Neural cell (in vitro differentiated cells): ENCODE data around the gene BCL2. TPM values are rescaled to one million over a fixed set of nuclear protein-coding genes. Genes with fewer than 3 reads are reported as not detected.

Experiments
- H2AFZ ChIP-seq: fragments of 200-600, 300-800 bp; sonication (generic), shearing (Covaris generic); 2 replicates; pipeline ENCODE4 v1.6.0; 2014; ENCODE audit warnings: low read depth, mild to moderate bottlenecking, antibody characterized with exemption, low read length, moderate library complexity
- H3F3A ChIP-seq: fragments of 200-600 bp; shearing (Covaris generic); 2 replicates; pipeline ENCODE4 v1.6.1; 2016; ENCODE audit warnings: mild to moderate bottlenecking, moderate library complexity, mixed read lengths, antibody characterized with exemption, low read length; ENCODE audit not compliant: insufficient read depth, poor library complexity, severe bottlenecking
- H3K27ac ChIP-seq: fragments of 200-600, 300-800 bp; sonication (generic), shearing (Covaris generic); 2 replicates; pipeline ENCODE4 v1.5.1; 2014; ENCODE audit warnings: mild to moderate bottlenecking, low read length, moderate library complexity
- H3K27me3 ChIP-seq: fragments of 300-800, 200-600 bp; sonication (generic), shearing (Covaris generic); 2 replicates; pipeline ENCODE4 v1.6.0; 2014; ENCODE audit warnings: mild to moderate bottlenecking, low read depth, low read length, moderate library complexity; ENCODE audit not compliant: insufficient read depth
- H3K36me3 ChIP-seq: fragments of 300-800, 200-600 bp; sonication (generic), shearing (Covaris generic); 2 replicates; pipeline ENCODE4 v1.5.1; 2014; ENCODE audit warnings: mild to moderate bottlenecking, antibody characterized with exemption, low read length, moderate library complexity; ENCODE audit not compliant: insufficient read depth
- H3K4me2 ChIP-seq: fragments of 300-800, 200-600 bp; sonication (generic), shearing (Covaris generic); 2 replicates; pipeline ENCODE4 v1.6.0; 2014; ENCODE audit warnings: mild to moderate bottlenecking, low read length
- H3K4me3 ChIP-seq: fragments of 300-800, 200-600 bp; sonication (generic), shearing (Covaris generic); 2 replicates; pipeline ENCODE4 v1.5.1; 2014; ENCODE audit warnings: mild to moderate bottlenecking, low read length, moderate library complexity
- H3K79me2 ChIP-seq: fragments of 200-600 bp; shearing (Covaris generic); replicated peaks from 2 replicates; pipeline ENCODE4 v1.6.0; 2014; ENCODE audit warnings: mild to moderate bottlenecking, low read length, moderate library complexity; ENCODE audit not compliant: insufficient read depth
- H3K9ac ChIP-seq: fragments of 300-800, 200-600 bp; sonication (generic), shearing (Covaris generic); 2 replicates; pipeline ENCODE4 v1.6.1; 2016; ENCODE audit warnings: mild to moderate bottlenecking, low read length, mixed read lengths
- H3K9me2 ChIP-seq: fragments of 200-600 bp; shearing (Covaris generic); 2 replicates; pipeline ENCODE4 v1.6.1; 2016; ENCODE audit warnings: mild to moderate bottlenecking, low read length, mixed read lengths; ENCODE audit not compliant: insufficient read depth
- H3K9me3 ChIP-seq: fragments of 200-600, 300-800 bp; sonication (generic), shearing (Covaris generic); 2 replicates; pipeline ENCODE4 v1.6.1; 2016; ENCODE audit warnings: mild to moderate bottlenecking, mixed run types, low read length, moderate library complexity, mixed read lengths
- H4K20me1 ChIP-seq: fragments of 200-600 bp; shearing (Covaris generic); 2 replicates; pipeline ENCODE4 v1.6.1; 2016; ENCODE audit warnings: mild to moderate bottlenecking, mixed run types; ENCODE audit not compliant: insufficient read depth
- EP300 ChIP-seq: fragments of 450-650 bp; conservative IDR thresholded peaks from 2 replicates; pipeline ENCODE4 v1.6.1; 2014; ENCODE audit warnings: antibody characterized with exemption, mild to moderate bottlenecking, moderate library complexity; ENCODE audit not compliant: poor library complexity, severe bottlenecking
- EZH2 ChIP-seq: fragments of 200-600, 300-800 bp; shearing (Covaris generic), sonication (generic); IDR thresholded peaks from 2 replicates; pipeline ENCODE4 v1.6.1; 2014; ENCODE audit warnings: antibody characterized with exemption, low read length, borderline replicate concordance, mild to moderate bottlenecking; ENCODE audit not compliant: insufficient read depth, poor library complexity, severe bottlenecking
- MXI1 ChIP-seq: fragments of 450-650 bp; conservative IDR thresholded peaks from 2 replicates; pipeline ENCODE4 v1.6.1; 2014; ENCODE audit warnings: antibody characterized with exemption, mild to moderate bottlenecking; ENCODE audit not compliant: poor library complexity, severe bottlenecking
- POLR2AphosphoS5 ChIP-seq: IDR thresholded peaks from 2 replicates; pipeline ENCODE4 v1.6.1; 2012
- RAD21 ChIP-seq: fragments of 450-650 bp; conservative IDR thresholded peaks from 2 replicates; pipeline ENCODE4 v1.6.1; 2014; ENCODE audit warnings: antibody characterized with exemption, mild to moderate bottlenecking, moderate library complexity
- REST ChIP-seq: IDR thresholded peaks from 2 replicates; pipeline ENCODE4 v1.6.1; 2012; ENCODE audit warnings: borderline replicate concordance
- SMC3 ChIP-seq: fragments of 450-650 bp; conservative IDR thresholded peaks from 2 replicates; pipeline ENCODE4 v1.6.1; 2014; ENCODE audit warnings: antibody characterized with exemption, mild to moderate bottlenecking, moderate library complexity; ENCODE audit not compliant: poor library complexity
- TAF1 ChIP-seq: IDR thresholded peaks from 2 replicates; pipeline ENCODE4 v1.6.1; 2012; ENCODE audit warnings: low read depth
- polyA plus RNA-seq: library from polyadenylated mRNA; depleted of rRNA; stranded (reverse); fragments of >200 nt; gene quantifications from 2 replicates; pipeline ENCODE4 v1.2.3, GENCODE V29; 2014
- TF ChIP-seq, protein P1 (sequence below): fragments of 450-650 bp; IDR thresholded peaks from 2 replicates; pipeline ENCODE4 v1.5.1; 2014; ENCODE audit warnings: antibody characterized with exemption, mild to moderate bottlenecking, moderate library complexity; ENCODE audit not compliant: poor library complexity, severe bottlenecking

BCL2 gene
- polyA plus RNA-seq, 1 donor from 2014 or later = 3.4 TPM

- H4K20me1 ChIP-seq = no peaks in the 10 kb centered on the region
- no peak overlapping the region for H3K27ac ChIP-seq
- no peak for TF ChIP-seq MXI1
- no peak for TF ChIP-seq POLR2AphosphoS5
- TF ChIP-seq TAF1 = no peak
- H3F3A ChIP-seq = no peaks in the 10 kb centered on the region
- H3K79me2 ChIP-seq = no peaks in the 10 kb centered on the region
- no peak overlapping the region for H3K4me2 ChIP-seq
- H3K27me3 ChIP-seq = no peaks in the 10 kb centered on the region
- H3K36me3 ChIP-seq = no peaks in the 10 kb centered on the region
- H3K4me3 ChIP-seq = no peak overlapping the region
- H3K9ac ChIP-seq = no peak overlapping the region
- H3K9me2 ChIP-seq = no peaks in the 10 kb centered on the region
- H3K9me3 ChIP-seq = no peaks in the 10 kb centered on the region
- H2AFZ ChIP-seq = no peak overlapping the region
Measured at GRCh38 chr18:63162271-63163014, 157.1 kb downstream of the BCL2 start.

- H3K9me3 ChIP-seq = no peaks in the 10 kb centered on the region
- H3K4me2 ChIP-seq = no peak overlapping the region
- H3K9me2 ChIP-seq = no peaks in the 10 kb centered on the region
- H3F3A ChIP-seq = no peaks in the 10 kb centered on the region
- H3K27me3 ChIP-seq = no peaks in the 10 kb centered on the region
- no peaks in the 10 kb centered on the region for H3K36me3 ChIP-seq
- no peak overlapping the region for H3K4me3 ChIP-seq
- no peak overlapping the region for H2AFZ ChIP-seq
- H3K79me2 ChIP-seq = no peaks in the 10 kb centered on the region
- H3K9ac ChIP-seq = no peak overlapping the region
- TF ChIP-seq, protein P1, sequence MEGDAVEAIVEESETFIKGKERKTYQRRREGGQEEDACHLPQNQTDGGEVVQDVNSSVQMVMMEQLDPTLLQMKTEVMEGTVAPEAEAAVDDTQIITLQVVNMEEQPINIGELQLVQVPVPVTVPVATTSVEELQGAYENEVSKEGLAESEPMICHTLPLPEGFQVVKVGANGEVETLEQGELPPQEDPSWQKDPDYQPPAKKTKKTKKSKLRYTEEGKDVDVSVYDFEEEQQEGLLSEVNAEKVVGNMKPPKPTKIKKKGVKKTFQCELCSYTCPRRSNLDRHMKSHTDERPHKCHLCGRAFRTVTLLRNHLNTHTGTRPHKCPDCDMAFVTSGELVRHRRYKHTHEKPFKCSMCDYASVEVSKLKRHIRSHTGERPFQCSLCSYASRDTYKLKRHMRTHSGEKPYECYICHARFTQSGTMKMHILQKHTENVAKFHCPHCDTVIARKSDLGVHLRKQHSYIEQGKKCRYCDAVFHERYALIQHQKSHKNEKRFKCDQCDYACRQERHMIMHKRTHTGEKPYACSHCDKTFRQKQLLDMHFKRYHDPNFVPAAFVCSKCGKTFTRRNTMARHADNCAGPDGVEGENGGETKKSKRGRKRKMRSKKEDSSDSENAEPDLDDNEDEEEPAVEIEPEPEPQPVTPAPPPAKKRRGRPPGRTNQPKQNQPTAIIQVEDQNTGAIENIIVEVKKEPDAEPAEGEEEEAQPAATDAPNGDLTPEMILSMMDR = no peak
- TF ChIP-seq MXI1 = no peak
- TF ChIP-seq RAD21 = no peak
- no peak for TF ChIP-seq EP300
- no peak for TF ChIP-seq SMC3
- no peak for TF ChIP-seq POLR2AphosphoS5
- no peak for TF ChIP-seq EZH2
- no peak for TF ChIP-seq TAF1
- TF ChIP-seq REST = no peak
- no peaks in the 10 kb centered on the region for H4K20me1 ChIP-seq
- no peak overlapping the region for H3K27ac ChIP-seq
Measured at GRCh38 chr18:63161761-63162195, 157.8 kb downstream of the BCL2 start.
